Hematopoietic multipotent progenitor cell treated with erythropoietin and hydrocortisone succinate and interleukin-3 and kit ligand, for 4 days (in vitro differentiated cells): ENCODE data around the gene RAB21.
A peak's percentile ranks its signal among the peaks of the same experiment; 100 is the strongest.
"Not testable (repeated sequence)": the region's sequence is repeated elsewhere in the genome, so short reads cannot be mapped to it uniquely, and the experiment has no call there.

Source experiments
- DNase-seq: peaks from one replicate; pipeline ENCODE4 v3.0.0-alpha.2; 2015

The RAB21 gene

GRCh38 chr12:71800177-71800576 is 45.5 kb downstream of the RAB21 start:
- no peak for DNase-seq

GRCh38 chr12:71804505-71804904 is 49.8 kb downstream of the RAB21 start:
- DNase-seq, result no peak

- DNase-seq, result no peak
These were observed 56.3 kb downstream of the RAB21 start for GRCh38 chr12:71810921-71811320.

GRCh38 chr12:71815242-71815641 is 60.6 kb downstream of the RAB21 start:
- DNase-seq, result not testable (repeated sequence)

GRCh38 chr12:71822088-71822487 is 67.4 kb downstream of the RAB21 start:
- not testable (repeated sequence) for DNase-seq

GRCh38 chr12:71828813-71829212 is 74.2 kb downstream of the RAB21 start:
- DNase-seq, result no peak

- no peak for DNase-seq
These were observed 82.7 kb downstream of the RAB21 start for GRCh38 chr12:71837356-71837755.

GRCh38 chr12:71838231-71838630 is 83.6 kb downstream of the RAB21 start:
- DNase-seq, result no peak

- no peak for DNase-seq
These were observed 84.0 kb downstream of the RAB21 start for GRCh38 chr12:71838676-71839075.

- peak; percentile 60 for DNase-seq
These were observed 85.7 kb downstream of the RAB21 start for GRCh38 chr12:71840231-71840847.

GRCh38 chr12:71846322-71846940 is 91.8 kb downstream of the RAB21 start:
- DNase-seq, result peak; percentile 75

GRCh38 chr12:71848212-71848611 is 93.5 kb downstream of the RAB21 start:
- no peak for DNase-seq

- no peak for DNase-seq
These were observed 94.6 kb downstream of the RAB21 start for GRCh38 chr12:71849109-71849851.
